H1 (cell line): Measurements from ENCODE around the gene SSC5D. TPM values are rescaled to one million over a fixed set of nuclear protein-coding genes. Genes with fewer than 3 reads are reported as not detected.

ENCODE experiments used
- SRF ChIP-seq: IDR thresholded peaks from 2 replicates; pipeline ENCODE4 v1.6.1; 2011; ENCODE audit warnings: mild to moderate bottlenecking, low read depth, low read length, moderate library complexity
- polyA plus RNA-seq, 7 experiments: library from polyadenylated mRNA; depleted of rRNA in 3 of 7; stranded (reverse) in 5 of 7; unstranded in 2 of 7; fragments of >200 nt in 5 of 7; fragments of 200-250 nt in 2 of 7; gene quantifications; 1 replicate in 5 of 7; 2 replicates in 1 of 7; 4 replicates in 1 of 7; pipeline versions ENCODE4 v1.2.1 to v1.2.3, GENCODE V29; 2011 to 2013; ENCODE audit warnings: missing spikeins in 2 of 7, mixed read lengths in 2 of 7
- total RNA-seq: library from RNA; stranded (reverse); fragmentation: NEBNext Ultra II Directional; extraction: Animal tissue kit (Norgen Biotek cat#: 25700); gene quantifications from 2 replicates; pipeline ENCODE4 v1.2.1, GENCODE V29; 2021

The SSC5D gene
- total and polyA plus RNA-seq, 2 of the 8 experiments (the other 6 are each of a cell fraction or from before 2014, with no cell fraction given) = 0.39 to 1.7 TPM

GRCh38 chr19:55503502-55504251, 15.4 kb downstream of the SSC5D start (continued):
- no peak for TF ChIP-seq SRF
